Trophoblast cell (in vitro differentiated cells and primary cell): Measurements from ENCODE around the gene DENND4C.
A peak's percentile ranks its signal among the peaks of the same experiment; 100 is the strongest.
"Not testable (repeated sequence)": the region's sequence is repeated elsewhere in the genome, so short reads cannot be mapped to it uniquely, and the experiment has no call there.

Source experiments
- DNase-seq, 2 donors: peaks; one replicate each; pipeline ENCODE4 v3.0.0-alpha.2; 2016
- H2AFZ ChIP-seq: 2 replicates; pipeline ENCODE4 v1.6.1; 2013; ENCODE audit warnings: low read length, moderate library complexity, mild to moderate bottlenecking; ENCODE audit not compliant: insufficient read depth, poor library complexity
- H2AK5ac ChIP-seq: 2 replicates; pipeline ENCODE4 v1.6.1; 2013; ENCODE audit warnings: mild to moderate bottlenecking, low read length
- H2BK120ac ChIP-seq: 2 replicates; pipeline ENCODE4 v1.6.1; 2013; ENCODE audit warnings: low read length, mild to moderate bottlenecking, moderate library complexity; ENCODE audit not compliant: insufficient read depth, poor library complexity
- H2BK12ac ChIP-seq: 2 replicates; pipeline ENCODE4 v1.6.1; 2013; ENCODE audit warnings: mild to moderate bottlenecking, low read length, moderate library complexity
- H2BK5ac ChIP-seq: 2 replicates; pipeline ENCODE4 v1.6.1; 2013; ENCODE audit warnings: low read length, low read depth, moderate library complexity, mild to moderate bottlenecking; ENCODE audit not compliant: poor library complexity
- H3K14ac ChIP-seq: 2 replicates; pipeline ENCODE4 v1.6.1; 2013; ENCODE audit warnings: mild to moderate bottlenecking, low read length
- H3K18ac ChIP-seq: 2 replicates; pipeline ENCODE4 v1.6.1; 2013; ENCODE audit warnings: mild to moderate bottlenecking, low read length
- H3K23ac ChIP-seq: 2 replicates; pipeline ENCODE4 v1.6.1; 2013; ENCODE audit warnings: low read length
- H3K27ac ChIP-seq: 2 replicates; pipeline ENCODE4 v1.5.1; 2013; ENCODE audit warnings: low read depth, mild to moderate bottlenecking, inconsistent platforms, low read length, moderate library complexity
- H3K27me3 ChIP-seq: 2 replicates; pipeline ENCODE4 v1.6.1; 2013; ENCODE audit warnings: inconsistent platforms, mild to moderate bottlenecking, low read length, moderate library complexity; ENCODE audit not compliant: insufficient read depth
- H3K36me3 ChIP-seq, 2 experiments: 1 replicate in 1 of 2; 2 replicates in 1 of 2; pipeline ENCODE4 v1.6.1; 2013; ENCODE audit warnings: low read length in 2 of 2, mild to moderate bottlenecking in 2 of 2, moderate library complexity in 1 of 2; ENCODE audit not compliant: insufficient read depth in 2 of 2, control insufficient read depth in 1 of 2
- H3K4ac ChIP-seq: 2 replicates; pipeline ENCODE4 v1.6.1; 2013; ENCODE audit warnings: low read depth, mild to moderate bottlenecking, low read length, moderate library complexity
- H3K4me1 ChIP-seq, 2 experiments: 1 replicate in 1 of 2; 2 replicates in 1 of 2; pipeline ENCODE4 v1.6.1; 2013; ENCODE audit warnings: low read length in 2 of 2, mild to moderate bottlenecking in 2 of 2, moderate library complexity in 1 of 2; ENCODE audit not compliant: insufficient read depth in 2 of 2, control insufficient read depth in 1 of 2
- H3K4me2 ChIP-seq: 2 replicates; pipeline ENCODE4 v1.6.1; 2013; ENCODE audit warnings: inconsistent platforms, mild to moderate bottlenecking, low read length, moderate library complexity
- H3K4me3 ChIP-seq: 2 replicates; pipeline ENCODE4 v1.5.1; 2013; ENCODE audit warnings: mild to moderate bottlenecking, low read depth, low read length, inconsistent platforms
- H3K79me1 ChIP-seq: one replicate; pipeline ENCODE4 v1.6.1; 2013; ENCODE audit warnings: low read length
- H3K79me2 ChIP-seq: 2 replicates; pipeline ENCODE4 v1.6.1; 2013; ENCODE audit warnings: low read length, mild to moderate bottlenecking; ENCODE audit not compliant: control insufficient read depth, insufficient read depth, poor library complexity
- H3K9ac ChIP-seq: 2 replicates; pipeline ENCODE4 v1.6.1; 2013; ENCODE audit warnings: mild to moderate bottlenecking, low read length
- H3K9me3 ChIP-seq: 2 replicates; pipeline ENCODE4 v1.6.1; 2013; ENCODE audit warnings: low read depth, mild to moderate bottlenecking, control low read depth, inconsistent platforms, low read length; ENCODE audit not compliant: insufficient read depth
- H4K12ac ChIP-seq: 2 replicates; pipeline ENCODE4 v1.6.1; 2013; ENCODE audit warnings: low read depth, mild to moderate bottlenecking, low read length, moderate library complexity
- H4K8ac ChIP-seq: 2 replicates; pipeline ENCODE4 v1.6.1; 2013; ENCODE audit warnings: low read depth, mild to moderate bottlenecking, low read length, moderate library complexity
- H4K91ac ChIP-seq: one replicate; pipeline ENCODE4 v1.6.1; 2013; ENCODE audit warnings: low read depth, mild to moderate bottlenecking, low read length, moderate library complexity
- WGBS: extraction: QIAGEN DNeasy Blood & Tissue Kit; methylation state at CpG from one replicate; pipeline ENCODE4 v1.1.7; 2013; ENCODE audit warnings: missing lambda C conversion rate; ENCODE audit not compliant: insufficient read length, insufficient coverage; ENCODE audit errors: extremely low coverage; 5-methylcytosine and 5-hydroxymethylcytosine counted together

The DENND4C gene

DNA sequence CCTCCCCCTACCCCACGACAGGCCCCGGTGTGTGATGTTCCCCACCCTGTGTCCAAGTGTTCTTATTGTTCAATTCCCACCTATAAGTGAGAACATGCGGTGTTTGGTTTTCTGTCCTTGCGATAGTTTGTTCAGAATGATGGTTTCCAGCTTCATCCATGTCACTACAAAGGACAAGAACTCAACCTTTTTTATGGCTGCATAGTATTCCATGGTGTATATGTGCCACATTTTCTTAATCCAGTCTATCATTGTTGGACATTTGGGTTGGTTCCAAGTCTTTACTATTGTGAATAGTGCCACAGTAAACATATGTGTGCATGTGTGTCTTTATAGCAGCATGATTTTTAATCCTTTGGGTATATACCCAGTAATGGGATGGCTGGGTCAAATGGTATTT is 35.1 kb downstream of the DENND4C start:
- H3K4me2 ChIP-seq, H2AFZ ChIP-seq, H4K12ac ChIP-seq, H2BK12ac ChIP-seq, H3K36me3 ChIP-seq, H3K23ac ChIP-seq, H3K14ac ChIP-seq, H3K4me1 ChIP-seq, H2AK5ac ChIP-seq, H3K9ac ChIP-seq, H3K79me1 ChIP-seq, H2BK5ac ChIP-seq, H4K8ac ChIP-seq, DNase-seq, H3K9me3 ChIP-seq, H3K18ac ChIP-seq, H3K4me3 ChIP-seq, H4K91ac ChIP-seq, H2BK120ac ChIP-seq, H3K27ac ChIP-seq, H3K27me3 ChIP-seq, H3K4ac ChIP-seq: not testable (repeated sequence)
- no CpG with 5 or more reads among the region's 4 CpGs for WGBS
- H3K79me2 ChIP-seq, result peaks cover 10% of the 10 kb centered on the region

DNA sequence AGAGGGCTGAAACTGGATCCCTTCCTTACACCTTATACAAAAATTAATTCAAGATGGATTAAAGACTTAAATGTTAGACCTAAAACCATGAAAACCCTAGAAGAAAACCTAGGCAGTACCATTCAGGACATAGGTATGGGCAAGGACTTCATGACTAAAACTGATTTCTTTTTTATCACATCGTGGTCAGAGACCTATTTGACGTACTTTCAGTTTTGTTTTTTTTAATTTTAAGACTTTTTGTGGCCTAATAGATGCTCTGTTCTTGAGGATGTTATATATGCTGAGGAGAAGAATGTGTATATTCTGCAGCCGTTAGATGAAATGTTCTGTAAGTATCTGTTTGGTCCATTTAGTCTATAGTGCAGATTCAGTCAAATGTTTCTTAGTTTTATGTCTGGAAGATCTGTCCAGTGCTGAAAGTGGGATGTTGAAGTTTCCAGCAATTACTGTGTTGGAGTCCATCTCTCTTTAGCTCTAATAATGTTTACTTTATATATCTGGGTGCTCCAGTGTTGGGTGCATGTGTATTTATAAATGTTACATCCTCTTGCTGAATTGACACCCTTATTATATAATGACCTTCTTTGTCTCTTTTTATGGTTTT is 36.4 kb downstream of the DENND4C start:
- H3K4me2 ChIP-seq, H3K14ac ChIP-seq, H2BK120ac ChIP-seq, H2AFZ ChIP-seq, H3K4me3 ChIP-seq, H3K18ac ChIP-seq, H3K36me3 ChIP-seq, DNase-seq, H2AK5ac ChIP-seq, H3K4me1 ChIP-seq, H4K8ac ChIP-seq, H2BK5ac ChIP-seq, H2BK12ac ChIP-seq, H3K9me3 ChIP-seq, H3K79me1 ChIP-seq, H4K12ac ChIP-seq, H3K23ac ChIP-seq, H3K27me3 ChIP-seq, H3K4ac ChIP-seq, H4K91ac ChIP-seq, H3K27ac ChIP-seq, H3K9ac ChIP-seq: not testable (repeated sequence)
- peaks cover 10% of the 10 kb centered on the region for H3K79me2 ChIP-seq
- WGBS, result no CpG with 5 or more reads among the region's 3 CpGs

DNA sequence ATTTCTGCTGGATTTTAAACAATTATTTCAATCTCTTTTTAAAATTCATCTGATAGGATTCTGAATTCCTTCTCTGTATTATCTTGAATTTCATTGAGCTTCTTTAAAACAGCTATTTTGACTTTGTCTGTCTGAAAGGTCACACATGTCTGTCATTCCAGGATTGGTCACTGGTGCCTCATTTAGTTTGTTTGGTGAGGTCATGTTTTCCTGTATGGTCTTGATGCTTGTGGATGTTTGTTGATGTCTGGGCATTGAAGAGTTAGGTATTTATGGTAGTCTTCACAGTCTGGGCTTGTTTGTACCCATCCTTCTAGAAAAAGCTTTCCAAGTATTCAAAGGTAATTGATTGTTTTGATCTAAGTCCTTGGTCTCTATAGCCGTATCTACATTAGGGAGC is 39.1 kb downstream of the DENND4C start:
- Histone ChIP-seq H4K12ac (no peak overlapping the region), H2BK120ac (no peak overlapping the region), H3K9ac (no peak overlapping the region), H3K23ac (no peak overlapping the region), H3K4ac (no peak overlapping the region), H3K18ac (no peak overlapping the region), H3K27me3 (no peaks in the 10 kb centered on the region), H2BK5ac (no peak overlapping the region), H4K8ac (no peak overlapping the region), H3K14ac (no peak overlapping the region), H4K91ac (no peak overlapping the region), H3K79me2 (peaks cover 8% of the 10 kb centered on the region), H3K27ac (no peak overlapping the region), H2AK5ac (no peak overlapping the region), H2AFZ (no peak overlapping the region), H2BK12ac (no peak overlapping the region), H3K4me2 (no peak overlapping the region), H3K4me1 (peaks cover 5 to 7% of the 10 kb centered on the region in 2 experiments), H3K36me3 (no peaks in the 10 kb centered on the region), H3K9me3 (no peaks in the 10 kb centered on the region), H3K4me3 (no peak overlapping the region), H3K79me1 (no peaks in the 10 kb centered on the region)
- WGBS, result no CpG with 5 or more reads among the region's 1 CpG
- DNase-seq, result peak in 1 of 2 donors; percentile 62

DNA sequence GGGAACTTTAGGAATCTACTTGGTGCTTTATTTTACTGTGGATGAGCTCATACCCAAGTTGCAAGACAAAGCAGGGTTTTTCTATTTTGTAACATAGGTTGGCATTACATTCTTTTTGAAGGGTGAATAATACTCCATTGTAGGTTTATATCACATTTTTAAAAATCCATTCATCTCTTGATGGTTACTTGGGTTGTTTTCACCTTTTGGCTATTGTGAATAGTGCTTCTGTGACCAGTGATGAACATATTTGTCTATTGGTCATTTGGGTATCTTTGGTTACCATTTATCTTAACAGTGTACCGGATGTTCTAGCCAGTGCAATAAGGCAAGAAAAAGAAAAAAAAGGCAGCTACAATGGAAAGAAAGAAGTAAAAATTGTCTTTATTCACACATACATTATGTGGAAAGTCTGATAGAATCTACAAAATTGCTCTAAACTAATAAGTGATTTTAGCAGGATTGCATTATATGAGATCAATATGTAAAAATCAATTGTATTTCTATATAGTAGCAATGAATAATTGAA is 40.0 kb downstream of the DENND4C start:
- H3K27me3 ChIP-seq, result no peaks in the 10 kb centered on the region
- H3K23ac ChIP-seq, result no peak overlapping the region
- peaks cover 8% of the 10 kb centered on the region for H3K79me2 ChIP-seq
- H2AK5ac ChIP-seq, result no peak overlapping the region
- no peak overlapping the region for H3K9ac ChIP-seq
- no peak overlapping the region for H2BK12ac ChIP-seq
- H4K91ac ChIP-seq, result no peak overlapping the region
- no peak overlapping the region for H4K8ac ChIP-seq
- no peak overlapping the region for H2BK5ac ChIP-seq
- no CpG with 5 or more reads among the region's 1 CpG for WGBS
- H3K27ac ChIP-seq, result no peak overlapping the region
- H3K79me1 ChIP-seq, result no peaks in the 10 kb centered on the region
- no peak overlapping the region for H3K4me3 ChIP-seq
- no peak overlapping the region for H3K4ac ChIP-seq
- no peaks in the 10 kb centered on the region for H3K36me3 ChIP-seq
- DNase-seq, result no peak
- H3K4me1 ChIP-seq, result peaks cover 5 to 7% of the 10 kb centered on the region in 2 experiments
- H3K4me2 ChIP-seq, result no peak overlapping the region
- H4K12ac ChIP-seq, result no peak overlapping the region
- no peak overlapping the region for H3K14ac ChIP-seq
- H2AFZ ChIP-seq, result no peak overlapping the region
- no peak overlapping the region for H2BK120ac ChIP-seq
- no peak overlapping the region for H3K18ac ChIP-seq
- no peaks in the 10 kb centered on the region for H3K9me3 ChIP-seq
